Measurements from ENCODE around the gene COL25A1.

COL25A1 gene

GRCh38 chr4:108814326-108814725 is 488.1 kb downstream of the COL25A1 start:
- DNase-seq (ENCODE audit: low read depth in 2 of 2), result no peak

GRCh38 chr4:108813261-108813660 is 489.2 kb downstream of the COL25A1 start:
- no peak for DNase-seq (ENCODE audit: low read depth in 2 of 2)

GRCh38 chr4:108811486-108811885 is 491.0 kb downstream of the COL25A1 start:
- no peak for DNase-seq (ENCODE audit: low read depth in 2 of 2)

GRCh38 chr4:108810087-108810486 is 492.4 kb downstream of the COL25A1 start:
- DNase-seq (ENCODE audit: low read depth in 2 of 2), result no peak

- DNase-seq (ENCODE audit: low read depth in 2 of 2), result no peak
Measured at GRCh38 chr4:108804648-108805273, 497.7 kb downstream of the COL25A1 start.

- no peak for DNase-seq (ENCODE audit: low read depth in 2 of 2)
Measured at GRCh38 chr4:108799306-108799705, 503.2 kb downstream of the COL25A1 start.

GRCh38 chr4:108796173-108796572 is 506.3 kb downstream of the COL25A1 start:
- no peak for DNase-seq (ENCODE audit: low read depth in 2 of 2)

- DNase-seq (ENCODE audit: low read depth in 2 of 2), result no peak
Measured at GRCh38 chr4:108795733-108796132, 506.7 kb downstream of the COL25A1 start.

- no peak for DNase-seq (ENCODE audit: low read depth in 2 of 2)
Measured at GRCh38 chr4:108794136-108794535, 508.3 kb downstream of the COL25A1 start.

GRCh38 chr4:108793415-108793814 is 509.0 kb downstream of the COL25A1 start:
- no peak for DNase-seq (ENCODE audit: low read depth in 2 of 2)

GRCh38 chr4:108788731-108789130 is 513.7 kb downstream of the COL25A1 start:
- no peak for DNase-seq (ENCODE audit: low read depth in 2 of 2)

GRCh38 chr4:108787724-108788123 is 514.7 kb downstream of the COL25A1 start:
- DNase-seq (ENCODE audit: low read depth in 2 of 2), result no peak

GRCh38 chr4:108787106-108787505 is 515.4 kb downstream of the COL25A1 start:
- DNase-seq (ENCODE audit: low read depth in 2 of 2), result no peak

GRCh38 chr4:108786351-108786750 is 516.1 kb downstream of the COL25A1 start:
- no peak for DNase-seq (ENCODE audit: low read depth in 2 of 2)

GRCh38 chr4:108783665-108784463 is 518.6 kb downstream of the COL25A1 start:
- no peak for DNase-seq (ENCODE audit: low read depth in 2 of 2)

GRCh38 chr4:108779958-108780357 is 522.5 kb downstream of the COL25A1 start:
- DNase-seq (ENCODE audit: low read depth in 2 of 2), result no peak

- no peak for DNase-seq (ENCODE audit: low read depth in 2 of 2)
Measured at GRCh38 chr4:108777388-108777787, 525.1 kb downstream of the COL25A1 start.

- DNase-seq (ENCODE audit: low read depth in 2 of 2), result no peak
Measured at GRCh38 chr4:108775921-108776320, 526.5 kb downstream of the COL25A1 start.

- no peak for DNase-seq (ENCODE audit: low read depth in 2 of 2)
Measured at GRCh38 chr4:108774809-108775530, 527.5 kb downstream of the COL25A1 start.

GRCh38 chr4:108772402-108772801 is 530.1 kb downstream of the COL25A1 start:
- no peak for DNase-seq (ENCODE audit: low read depth in 2 of 2)

- DNase-seq (ENCODE audit: low read depth in 2 of 2), result no peak
Measured at GRCh38 chr4:108766058-108766457, 536.4 kb downstream of the COL25A1 start.

- no peak for DNase-seq (ENCODE audit: low read depth in 2 of 2)
Measured at GRCh38 chr4:108763986-108764385, 538.5 kb downstream of the COL25A1 start.

- DNase-seq (ENCODE audit: low read depth in 2 of 2), result no peak
Measured at GRCh38 chr4:108763226-108763593, 539.2 kb downstream of the COL25A1 start.
